ENCODE results near the gene GDF9. TPM values are rescaled to one million over a fixed set of nuclear protein-coding genes. Genes with fewer than 3 reads are reported as not detected.

The GDF9 gene
- total and polyA plus RNA-seq, 5 donors from 2014 or later, result 0.11 to 0.35 (median 0.24) TPM; not detected in 1

- Histone ChIP-seq H3K27me3 (ENCODE audit: control insufficient read depth, insufficient read depth, low read length) (no peaks in the 10 kb centered on the region), H3K27ac (ENCODE audit: insufficient read depth, low read length, poor library complexity, severe bottlenecking) (no peak overlapping the region), H3K4me3 (ENCODE audit: low read depth, low read length) (no peak overlapping the region), H3K9me3 (ENCODE audit: control insufficient read depth in 2 of 2, low read length in 2 of 2) (no peaks in the 10 kb centered on the region), H3K4me1 (ENCODE audit: control insufficient read depth, insufficient read depth, low read length, poor library complexity, severe bottlenecking) (no peaks in the 10 kb centered on the region), H3K36me3 (ENCODE audit: control insufficient read depth, insufficient read depth, low read length) (no peaks in the 10 kb centered on the region)
- H3K4me1 Mint-ChIP-seq, result no peaks in the 10 kb centered on the region
- no peaks in the 10 kb centered on the region for H3K36me3 Mint-ChIP-seq
- H3K4me3 Mint-ChIP-seq, result no peak overlapping the region
- peaks cover 0 to 3% (median 0%) of the 10 kb centered on the region in 7 donors for H3K9me3 Mint-ChIP-seq
- H3K27ac Mint-ChIP-seq, result no peak overlapping the region
- peaks cover 26% of the 10 kb centered on the region for H3K27me3 Mint-ChIP-seq
- no peak for ATAC-seq (ENCODE audit: low read depth in 2 of 2)
- DNase-seq, result no peak
Observed at GRCh38 chr5:132848270-132848669, 18.0 kb downstream of the GDF9 start.

DNA sequence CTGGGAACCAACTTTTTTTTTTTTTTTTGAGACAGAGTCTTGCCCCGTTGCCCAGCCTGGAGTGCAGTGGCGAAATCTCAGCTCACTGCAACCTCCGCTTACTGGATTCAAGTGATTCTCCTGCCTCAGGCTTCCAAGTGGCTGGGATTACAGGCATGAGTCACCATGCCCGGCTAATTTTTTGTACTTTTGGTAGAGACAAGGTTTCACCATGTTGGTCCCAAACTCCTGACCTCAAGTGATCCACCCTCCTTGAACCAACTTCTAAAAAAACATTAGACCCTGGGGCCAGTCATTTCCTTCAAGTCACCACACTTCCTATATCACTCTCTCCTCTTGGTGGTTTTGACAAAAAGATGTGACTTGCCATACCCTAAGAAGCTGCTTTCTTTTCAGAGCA is 25.0 kb downstream of the GDF9 start:
- DNase-seq (no peak), ATAC-seq (ENCODE audit: low read depth in 2 of 2) (no peak)
- H3K4me3 Mint-ChIP-seq, result no peak overlapping the region
- H3K9me3 Mint-ChIP-seq, result peaks cover 0 to 1% (median 0%) of the 10 kb centered on the region in 7 donors
- no peaks in the 10 kb centered on the region for H3K4me1 ChIP-seq (ENCODE audit: control insufficient read depth, insufficient read depth, low read length, poor library complexity, severe bottlenecking)
- no peaks in the 10 kb centered on the region for H3K27me3 ChIP-seq (ENCODE audit: control insufficient read depth, insufficient read depth, low read length)
- H3K27me3 Mint-ChIP-seq, result peaks cover 31% of the 10 kb centered on the region
- H3K9me3 ChIP-seq (ENCODE audit: control insufficient read depth in 2 of 2, low read length in 2 of 2), result no peaks in the 10 kb centered on the region
- no peaks in the 10 kb centered on the region for H3K4me1 Mint-ChIP-seq
- H3K27ac ChIP-seq (ENCODE audit: insufficient read depth, low read length, poor library complexity, severe bottlenecking), result no peak overlapping the region
- no peaks in the 10 kb centered on the region for H3K36me3 Mint-ChIP-seq
- no peak overlapping the region for H3K4me3 ChIP-seq (ENCODE audit: low read depth, low read length)
- H3K36me3 ChIP-seq (ENCODE audit: control insufficient read depth, insufficient read depth, low read length), result no peaks in the 10 kb centered on the region
- H3K27ac Mint-ChIP-seq, result no peak overlapping the region

DNA sequence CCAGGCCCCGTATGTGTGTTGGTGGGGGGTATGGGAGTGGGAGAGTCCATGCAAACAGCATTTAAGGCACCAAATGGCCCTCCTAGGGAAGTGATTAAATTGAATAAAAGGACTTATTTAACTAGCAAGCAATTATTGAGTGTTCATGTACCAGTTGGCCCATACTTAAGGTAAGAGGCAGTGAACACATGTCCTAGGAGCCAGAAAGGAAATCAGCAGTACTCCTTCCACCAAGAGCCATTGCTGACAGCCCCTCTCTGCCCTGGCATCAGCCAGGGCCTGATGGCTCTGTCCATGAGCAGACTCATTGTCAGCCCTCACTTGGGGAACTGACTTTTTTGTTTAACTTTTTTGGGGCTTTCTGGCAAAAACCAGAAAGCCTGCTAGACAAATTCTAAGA is 25.4 kb downstream of the GDF9 start:
- ATAC-seq (ENCODE audit: low read depth in 2 of 2), result no peak
- Histone ChIP-seq H3K4me1 (ENCODE audit: control insufficient read depth, insufficient read depth, low read length, poor library complexity, severe bottlenecking) (no peaks in the 10 kb centered on the region), H3K27ac (ENCODE audit: insufficient read depth, low read length, poor library complexity, severe bottlenecking) (no peak overlapping the region), H3K36me3 (ENCODE audit: control insufficient read depth, insufficient read depth, low read length) (no peaks in the 10 kb centered on the region), H3K9me3 (ENCODE audit: control insufficient read depth in 2 of 2, low read length in 2 of 2) (no peaks in the 10 kb centered on the region), H3K4me3 (ENCODE audit: low read depth, low read length) (no peak overlapping the region), H3K27me3 (ENCODE audit: control insufficient read depth, insufficient read depth, low read length) (no peaks in the 10 kb centered on the region)
- Mint-ChIP-seq H3K36me3 (no peaks in the 10 kb centered on the region), H3K4me1 (no peaks in the 10 kb centered on the region), H3K27ac (no peak overlapping the region), H3K9me3 (peaks cover 0 to 1% (median 0%) of the 10 kb centered on the region in 7 donors), H3K4me3 (no peak overlapping the region), H3K27me3 (peaks cover 32% of the 10 kb centered on the region)
- no peak for DNase-seq

DNA sequence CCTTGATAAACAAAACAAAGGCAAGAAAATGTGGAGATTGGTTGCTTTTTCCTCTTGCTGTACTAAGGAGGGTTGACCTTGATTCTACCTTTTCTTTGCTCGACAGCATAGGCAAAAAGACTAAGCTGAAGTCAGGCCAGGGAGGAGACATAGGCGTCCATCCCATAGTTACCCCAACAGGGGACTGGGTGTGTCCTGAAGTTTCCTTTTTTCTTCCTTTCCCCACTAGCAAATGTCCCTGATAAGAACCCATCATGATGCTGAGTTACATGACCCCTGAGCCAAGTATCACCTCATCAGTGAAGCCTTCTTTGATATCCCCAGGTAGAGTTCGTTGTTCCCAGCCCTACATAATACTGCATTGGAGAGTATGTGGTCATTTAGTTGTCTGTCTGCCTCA is 26.0 kb downstream of the GDF9 start:
- no peaks in the 10 kb centered on the region for H3K36me3 ChIP-seq (ENCODE audit: control insufficient read depth, insufficient read depth, low read length)
- Mint-ChIP-seq H3K4me1 (no peaks in the 10 kb centered on the region), H3K36me3 (no peaks in the 10 kb centered on the region), H3K27me3 (peaks cover 29% of the 10 kb centered on the region), H3K4me3 (no peak overlapping the region), H3K27ac (no peak overlapping the region), H3K9me3 (no peaks in the 10 kb centered on the region)
- no peak overlapping the region for H3K4me3 ChIP-seq (ENCODE audit: low read depth, low read length)
- ATAC-seq (ENCODE audit: low read depth in 2 of 2) (no peak), DNase-seq (no peak)
- H3K27ac ChIP-seq (ENCODE audit: insufficient read depth, low read length, poor library complexity, severe bottlenecking), result no peak overlapping the region
- H3K4me1 ChIP-seq (ENCODE audit: control insufficient read depth, insufficient read depth, low read length, poor library complexity, severe bottlenecking), result no peaks in the 10 kb centered on the region
- H3K9me3 ChIP-seq (ENCODE audit: control insufficient read depth in 2 of 2, low read length in 2 of 2), result no peaks in the 10 kb centered on the region
- H3K27me3 ChIP-seq (ENCODE audit: control insufficient read depth, insufficient read depth, low read length), result no peaks in the 10 kb centered on the region

- Mint-ChIP-seq H3K4me1 (no peaks in the 10 kb centered on the region), H3K27ac (no peak overlapping the region), H3K36me3 (no peaks in the 10 kb centered on the region), H3K4me3 (no peak overlapping the region), H3K27me3 (peaks cover 25% of the 10 kb centered on the region), H3K9me3 (no peaks in the 10 kb centered on the region)
- Histone ChIP-seq H3K27ac (ENCODE audit: insufficient read depth, low read length, poor library complexity, severe bottlenecking) (no peak overlapping the region), H3K36me3 (ENCODE audit: control insufficient read depth, insufficient read depth, low read length) (no peaks in the 10 kb centered on the region), H3K9me3 (ENCODE audit: control insufficient read depth in 2 of 2, low read length in 2 of 2) (no peaks in the 10 kb centered on the region), H3K27me3 (ENCODE audit: control insufficient read depth, insufficient read depth, low read length) (no peaks in the 10 kb centered on the region), H3K4me1 (ENCODE audit: control insufficient read depth, insufficient read depth, low read length, poor library complexity, severe bottlenecking) (no peaks in the 10 kb centered on the region), H3K4me3 (ENCODE audit: low read depth, low read length) (no peak overlapping the region)
- DNase-seq (no peak), ATAC-seq (ENCODE audit: low read depth in 2 of 2) (no peak)
Observed at GRCh38 chr5:132839426-132840301, 26.6 kb downstream of the GDF9 start.

- H3K4me3 ChIP-seq (ENCODE audit: low read depth, low read length), result no peak overlapping the region
- Mint-ChIP-seq H3K27ac (no peak overlapping the region), H3K36me3 (no peaks in the 10 kb centered on the region), H3K4me3 (no peak overlapping the region), H3K4me1 (no peaks in the 10 kb centered on the region), H3K27me3 (peaks cover 28% of the 10 kb centered on the region), H3K9me3 (no peaks in the 10 kb centered on the region)
- H3K9me3 ChIP-seq (ENCODE audit: control insufficient read depth in 2 of 2, low read length in 2 of 2), result no peaks in the 10 kb centered on the region
- no peaks in the 10 kb centered on the region for H3K4me1 ChIP-seq (ENCODE audit: control insufficient read depth, insufficient read depth, low read length, poor library complexity, severe bottlenecking)
- no peaks in the 10 kb centered on the region for H3K27me3 ChIP-seq (ENCODE audit: control insufficient read depth, insufficient read depth, low read length)
- ATAC-seq (ENCODE audit: low read depth in 2 of 2), result no peak
- no peak for DNase-seq
- H3K36me3 ChIP-seq (ENCODE audit: control insufficient read depth, insufficient read depth, low read length), result no peaks in the 10 kb centered on the region
- no peak overlapping the region for H3K27ac ChIP-seq (ENCODE audit: insufficient read depth, low read length, poor library complexity, severe bottlenecking)
Observed at GRCh38 chr5:132838516-132839282, 27.6 kb downstream of the GDF9 start.

GRCh38 chr5:132837868-132838267 is 28.4 kb downstream of the GDF9 start:
- Mint-ChIP-seq H3K27me3 (peaks cover 30% of the 10 kb centered on the region), H3K27ac (no peak overlapping the region), H3K4me3 (no peak overlapping the region), H3K9me3 (no peaks in the 10 kb centered on the region), H3K4me1 (no peaks in the 10 kb centered on the region), H3K36me3 (no peaks in the 10 kb centered on the region)
- no peak for DNase-seq
- H3K4me1 ChIP-seq (ENCODE audit: control insufficient read depth, insufficient read depth, low read length, poor library complexity, severe bottlenecking), result no peaks in the 10 kb centered on the region
- H3K36me3 ChIP-seq (ENCODE audit: control insufficient read depth, insufficient read depth, low read length), result no peaks in the 10 kb centered on the region
- no peaks in the 10 kb centered on the region for H3K9me3 ChIP-seq (ENCODE audit: control insufficient read depth in 2 of 2, low read length in 2 of 2)
- H3K27me3 ChIP-seq (ENCODE audit: control insufficient read depth, insufficient read depth, low read length), result no peaks in the 10 kb centered on the region
- no peak for ATAC-seq (ENCODE audit: low read depth in 2 of 2)
- no peak overlapping the region for H3K4me3 ChIP-seq (ENCODE audit: low read depth, low read length)
- H3K27ac ChIP-seq (ENCODE audit: insufficient read depth, low read length, poor library complexity, severe bottlenecking), result no peak overlapping the region
